Ecto neural progenitor cell (in vitro differentiated cells): ENCODE data around the gene TPRG1.
A peak's percentile ranks its signal among the peaks of the same experiment; 100 is the strongest.

Experiments used
- DNase-seq: peaks from one replicate; pipeline ENCODE4 v3.0.0-alpha.2; 2018; ENCODE audit warnings: low spot score

TPRG1 gene

GRCh38 chr3:189282189-189282588, 110.4 kb downstream of the TPRG1 start:
- DNase-seq, result no peak

- DNase-seq, result no peak
Observed at GRCh38 chr3:189282741-189283140, 111.0 kb downstream of the TPRG1 start.

GRCh38 chr3:189286188-189286587, 114.4 kb downstream of the TPRG1 start:
- no peak for DNase-seq

- no peak for DNase-seq
Observed at GRCh38 chr3:189286916-189287315, 115.1 kb downstream of the TPRG1 start.

- DNase-seq, result no peak
Observed at GRCh38 chr3:189288348-189289235, 116.8 kb downstream of the TPRG1 start.

GRCh38 chr3:189289251-189289650, 117.5 kb downstream of the TPRG1 start:
- DNase-seq, result no peak

- peak; percentile 46 for DNase-seq
Observed at GRCh38 chr3:189292667-189293484, 121.1 kb downstream of the TPRG1 start.

GRCh38 chr3:189294649-189295048, 122.9 kb downstream of the TPRG1 start:
- no peak for DNase-seq

GRCh38 chr3:189295089-189295488, 123.3 kb downstream of the TPRG1 start:
- no peak for DNase-seq

GRCh38 chr3:189297932-189298331, 126.2 kb downstream of the TPRG1 start:
- no peak for DNase-seq

- no peak for DNase-seq
Observed at GRCh38 chr3:189298469-189299375, 127.0 kb downstream of the TPRG1 start.

GRCh38 chr3:189300345-189300744, 128.6 kb downstream of the TPRG1 start:
- DNase-seq, result no peak

- DNase-seq, result no peak
Observed at GRCh38 chr3:189301479-189301878, 129.7 kb downstream of the TPRG1 start.

GRCh38 chr3:189303584-189303983, 131.8 kb downstream of the TPRG1 start:
- no peak for DNase-seq

GRCh38 chr3:189304465-189305351, 132.9 kb downstream of the TPRG1 start:
- no peak for DNase-seq

- DNase-seq, result no peak
Observed at GRCh38 chr3:189305412-189305811, 133.6 kb downstream of the TPRG1 start.

- no peak for DNase-seq
Observed at GRCh38 chr3:189307963-189308362, 136.2 kb downstream of the TPRG1 start.

GRCh38 chr3:189308608-189309007, 136.8 kb downstream of the TPRG1 start:
- no peak for DNase-seq

- no peak for DNase-seq
Observed at GRCh38 chr3:189309400-189309975, 137.7 kb downstream of the TPRG1 start.

- no peak for DNase-seq
Observed at GRCh38 chr3:189311521-189311920, 139.8 kb downstream of the TPRG1 start.

- DNase-seq, result no peak
Observed at GRCh38 chr3:189312866-189313265, 141.1 kb downstream of the TPRG1 start.
